Heart right ventricle (tissue), 16 donors: Measurements from ENCODE around the gene APOL3. TPM values are rescaled to one million over a fixed set of nuclear protein-coding genes. Genes with fewer than 3 reads are reported as not detected.
A peak's percentile ranks its signal among the peaks of the same experiment; 100 is the strongest.

Experiments
- ATAC-seq, 8 donors: fragments of 200-7000 bp; cut with Tn5 transposase; one replicate each; pipeline ENCODE4 v1.9.1; 2020; ENCODE audit warnings: mild to moderate bottlenecking in 8 of 8, moderate library complexity in 8 of 8, moderate number of reproducible peaks in 1 of 8
- DNase-seq, 2 donors: peaks; one replicate each; pipeline ENCODE4 v3.0.0-alpha.2; 2020
- H3K27ac ChIP-seq, 10 donors: fragments of 200-600 bp; sonication (generic) in 2 of 10; one replicate each; pipeline versions ENCODE4 v1.5.0 to v1.8.0; 2020 to 2022; ENCODE audit warnings: mild to moderate bottlenecking in 3 of 10
- H3K27me3 ChIP-seq, 7 donors: fragments of 200-600 bp; one replicate each; pipeline ENCODE4 v1.8.0; 2021 to 2022; ENCODE audit warnings: mild to moderate bottlenecking in 2 of 7
- H3K36me3 ChIP-seq, 9 donors: fragments of 200-600 bp; sonication (generic) in 1 of 9; one replicate each; pipeline versions ENCODE4 v1.5.0 to v1.8.0; 2020 to 2022; ENCODE audit warnings: mild to moderate bottlenecking in 2 of 9
- H3K4me1 ChIP-seq, 9 donors: fragments of 200-600 bp; sonication (generic) in 1 of 9; one replicate each; pipeline versions ENCODE4 v1.5.0 to v1.8.0; 2020 to 2022; ENCODE audit warnings: mild to moderate bottlenecking in 4 of 9
- H3K4me3 ChIP-seq, 10 donors: fragments of 200-600 bp; sonication (generic) in 2 of 10; one replicate each; pipeline versions ENCODE4 v1.5.0 to v1.8.0; 2020 to 2022; ENCODE audit warnings: mild to moderate bottlenecking in 7 of 10, moderate library complexity in 2 of 10
- H3K9me3 ChIP-seq, 11 donors: fragments of 200-600 bp in 10 of 11; sonication (generic) in 2 of 11; one replicate each; pipeline versions ENCODE4 v1.5.0 to v1.8.0; 2013 to 2022; ENCODE audit warnings: mild to moderate bottlenecking in 2 of 11, control low read depth in 1 of 11, moderate library complexity in 1 of 11
- CTCF ChIP-seq, 9 donors: fragments of 200-600 bp; sonication (generic) in 2 of 9; IDR thresholded peaks; one replicate each; pipeline versions ENCODE4 v1.5.0 to v1.8.0; 2021 to 2022; ENCODE audit warnings: antibody characterized with exemption in 9 of 9, mild to moderate bottlenecking in 5 of 9, moderate library complexity in 1 of 9
- WGBS, 2 donors: extraction: QIAGEN DNeasy Blood & Tissue Kit; methylation state at CpG; one replicate each; pipeline ENCODE4 v1.1.7; 2013; ENCODE audit warnings: inconsistent platforms in 1 of 2; 5-methylcytosine and 5-hydroxymethylcytosine counted together
- intact Hi-C, 10 donors: fragments of 100-400 bp; cut with DNase I; formaldehyde crosslinking; loops; one replicate each; pipeline versions ENCODE4 v1.11.1 to v1.14.2; 2022
- polyA plus RNA-seq, 2 donors: library from polyadenylated mRNA; stranded (reverse); fragments of 200-250 nt; gene quantifications; one replicate each; pipeline ENCODE4 v1.2.3, GENCODE V29; 2013
- total RNA-seq, 10 donors: library from RNA; stranded (reverse); fragmentation: NEBNext Ultra II Directional in 3 of 10; extraction: Animal tissue kit (Norgen Biotek cat#: 25700) in 3 of 10; gene quantifications; one replicate each; pipeline versions ENCODE4 v1.2.1 to v1.2.4, GENCODE V29; 2021 to 2023
- donor health status: Arrhythmogenic right ventricular cardiomyopathy.
- donor health status: ischemic (EF 13 %, LVEDD 7.1; RV severe dilation, severe dysfunction).
- donor health status: healthy with polysubstance abuse.
- donor health status: DM: no; HTN: yes; CAD: no.
- donor health status: DM: no; HTN: no; CAD: no.
- donor health status: ischemic (EF 25% LVEDD 6.9; RV normal size, moderate dysfunction).
- donor health status: ischemic (EF 25% LVEDD 5.7; RV mildly dilated, moderate dysfunction).
- donor health status: healthy.
- donor health status: DM: yes; HTN: yes; CAD: no.
- donor health status: Ischemic cardiomyopathy.
- donor health status: ischemic (EF 35%, LVEDD 5.7; RV mildly dilated, moderate dysfunction).
- donor health status: nonischemic (EF 11% LVEDD 7.7; RV severe dilation, severe dysfunction).
- donor health status: DM: yes; HTN: yes; CAD: no.
- donor health status: PGD.
- donor health status: ischemic (EF 29% LVEDD 5.4; RV normal size, mild dysfunction).
- donor health status: nonischemic (EF 23%, LVEDD 6.1; RV moderate dilation, normal function).

Gene APOL3
- total and polyA plus RNA-seq, 12 donors: 17.1 to 65.9 (median 24.6) TPM

- intact Hi-C loops: loop anchor here in 1 of 10 donors (10.0 kb wide), 1 partner anchor 707 kb away; no protein-coding TSS in a partner anchor
- Histone ChIP-seq H3K27ac (no peak overlapping the region), H3K4me3 (no peak overlapping the region), H3K9me3 (no peaks in the 10 kb centered on the region), H3K27me3 (no peaks in the 10 kb centered on the region), H3K4me1 (peaks cover 0 to 25% (median 0%) of the 10 kb centered on the region in 9 donors), H3K36me3 (no peaks in the 10 kb centered on the region)
- 85 to 90% methylated on average over 10 of the region's 10 CpGs for WGBS, 2 donors
- ATAC-seq: no peak
- DNase-seq: no peak
- no peak for TF ChIP-seq CTCF (IDR thresholded peaks at IDR 0.05)
Observed at GRCh38 chr22:36131907-36132306, 28.6 kb downstream of the APOL3 start.

DNA sequence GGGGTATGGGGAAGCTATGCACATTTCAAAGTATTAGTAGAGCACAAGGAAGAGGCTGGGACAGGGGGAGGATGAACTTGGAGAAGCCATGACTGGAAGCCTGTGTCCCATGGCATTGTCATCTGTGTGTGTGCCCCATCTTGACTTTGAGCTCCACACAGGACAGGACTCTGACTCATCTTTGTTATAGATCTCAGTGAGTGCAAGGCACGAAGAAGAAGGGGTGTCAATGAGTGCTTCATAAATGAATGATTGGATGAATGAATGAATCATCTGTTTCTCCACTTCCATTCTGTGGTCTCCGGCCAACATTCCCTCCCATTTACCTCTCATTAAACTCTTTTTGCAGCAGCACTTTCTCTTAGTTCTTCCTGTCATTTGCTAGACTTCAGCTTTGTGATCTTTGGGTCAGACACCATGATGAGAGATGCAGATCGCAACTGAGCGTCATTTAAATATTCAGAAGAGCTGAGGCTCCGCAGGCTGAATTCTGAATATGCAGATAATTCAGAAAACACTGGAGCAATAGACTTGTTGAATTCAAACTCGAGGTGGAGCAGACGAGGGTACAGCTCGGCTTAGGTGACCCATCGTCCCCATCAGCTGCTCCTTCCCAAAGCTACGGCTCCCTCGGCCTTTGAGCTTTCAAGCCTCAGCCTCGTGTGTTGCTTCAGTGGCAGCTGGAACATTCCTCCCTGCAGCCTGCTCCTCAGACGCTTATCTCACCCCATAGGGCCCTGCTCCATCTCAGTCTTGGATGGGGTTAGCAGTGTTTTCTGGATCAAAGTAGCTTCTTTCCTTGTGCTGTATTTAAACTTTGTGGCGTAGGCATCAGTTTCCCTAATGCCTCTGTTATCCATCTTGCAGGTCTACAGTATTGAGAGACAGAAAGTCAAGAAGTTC is 30.8 kb downstream of the APOL3 start:
- H3K9me3 ChIP-seq: no peaks in the 10 kb centered on the region
- ATAC-seq: peak in 3 of 8 donors; percentile 50 to 55 (median 54)
- H3K27ac ChIP-seq: no peak overlapping the region
- H3K4me3 ChIP-seq: no peak overlapping the region
- intact Hi-C loops: loop anchor here in 8 of 10 donors (10.0 kb wide), 7 partner anchors 55 to 775 kb away; no protein-coding TSS in a partner anchor
- no peaks in the 10 kb centered on the region for H3K27me3 ChIP-seq
- DNase-seq: no peak
- H3K4me1 ChIP-seq: peaks cover 0 to 13% (median 0%) of the 10 kb centered on the region in 9 donors
- 75 to 79% methylated on average over 14 of the region's 14 CpGs for WGBS, 2 donors
- no peak for TF ChIP-seq CTCF (IDR thresholded peaks at IDR 0.05)
- H3K36me3 ChIP-seq: no peaks in the 10 kb centered on the region

GRCh38 chr22:36129071-36129470 is 31.5 kb downstream of the APOL3 start:
- Histone ChIP-seq H3K27me3 (no peaks in the 10 kb centered on the region), H3K27ac (no peak overlapping the region), H3K4me3 (no peak overlapping the region), H3K36me3 (no peaks in the 10 kb centered on the region), H3K9me3 (no peaks in the 10 kb centered on the region), H3K4me1 (peaks cover 0 to 14% (median 3%) of the 10 kb centered on the region in 9 donors)
- ATAC-seq: no peak
- WGBS, 2 donors: 96 to 97% methylated on average over 9 of the region's 9 CpGs
- no peak for TF ChIP-seq CTCF (IDR thresholded peaks at IDR 0.05)
- intact Hi-C loops: loop anchor here in 7 of 10 donors (10.0 kb wide), 7 partner anchors 54 to 774 kb away; no protein-coding TSS in a partner anchor
- no peak for DNase-seq

- H3K36me3 ChIP-seq: no peaks in the 10 kb centered on the region
- H3K9me3 ChIP-seq: no peaks in the 10 kb centered on the region
- H3K4me3 ChIP-seq: no peak overlapping the region
- peaks cover 0 to 17% (median 7%) of the 10 kb centered on the region in 9 donors for H3K4me1 ChIP-seq
- ATAC-seq (no peak), DNase-seq (no peak)
- no peak for TF ChIP-seq CTCF (IDR thresholded peaks at IDR 0.05)
- WGBS, 2 donors: 86 to 91% methylated on average over 1 of the region's 1 CpG
- H3K27me3 ChIP-seq: no peaks in the 10 kb centered on the region
- H3K27ac ChIP-seq: no peak overlapping the region
- intact Hi-C loops: loop anchor here (2.0 to 10.0 kb wide), 13 partner anchors 51 to 771 kb away; no protein-coding TSS in a partner anchor
Observed at GRCh38 chr22:36125994-36126531, 34.5 kb downstream of the APOL3 start.
